ENCODE results near the gene WLS.
"Not testable (repeated sequence)": the region's sequence is repeated elsewhere in the genome, so short reads cannot be mapped to it uniquely, and the experiment has no call there.

WLS gene

GRCh38 chr1:68164918-68165317 is 67.4 kb downstream of the WLS start:
- DNase-seq (ENCODE audit: low spot score), result no peak

GRCh38 chr1:68163220-68163619 is 69.1 kb downstream of the WLS start:
- DNase-seq (ENCODE audit: low spot score), result no peak

- no peak for DNase-seq (ENCODE audit: low spot score)
Observed at GRCh38 chr1:68162761-68163160, 69.6 kb downstream of the WLS start.

DNA sequence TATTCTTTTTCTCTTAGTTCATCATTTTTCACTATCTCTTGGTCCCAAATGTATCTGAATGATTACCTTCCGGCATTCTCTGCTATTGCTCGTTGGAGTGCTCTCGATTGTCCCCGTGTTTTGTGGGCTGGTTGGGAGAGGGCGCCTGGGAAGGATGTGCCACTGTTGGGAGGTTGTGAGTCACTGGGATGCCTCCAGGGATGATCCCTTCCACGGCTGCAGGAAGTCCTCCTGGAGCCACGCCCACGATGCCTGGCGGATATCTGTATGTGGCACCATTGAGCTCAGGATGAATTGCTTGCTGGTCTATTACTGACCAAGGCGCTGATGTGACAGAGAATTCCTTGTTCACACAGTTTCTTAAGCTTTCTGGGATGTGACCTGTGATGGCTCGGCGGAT is 70.7 kb downstream of the WLS start:
- not testable (repeated sequence) for DNase-seq (ENCODE audit: low spot score)

DNA sequence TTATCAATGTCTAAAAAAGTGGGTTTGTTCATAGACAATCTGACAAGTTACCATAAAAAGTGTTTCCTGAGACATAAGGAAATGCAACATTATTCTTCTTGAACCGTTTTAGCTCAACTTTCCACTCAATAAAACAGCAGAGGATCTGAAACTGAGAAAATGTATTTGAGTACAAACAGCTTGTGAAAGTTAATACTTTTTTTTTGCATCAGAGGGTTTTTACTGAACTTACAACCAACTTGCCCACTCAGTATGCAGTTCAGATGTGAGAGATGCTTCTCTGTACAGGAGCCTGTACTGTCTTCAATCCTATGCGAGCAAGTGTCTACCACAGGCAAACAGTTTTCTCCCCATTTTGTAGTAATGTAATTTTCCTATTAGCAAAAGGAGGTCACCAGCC is 71.4 kb downstream of the WLS start:
- not testable (repeated sequence) for DNase-seq (ENCODE audit: low spot score)

- no peak for DNase-seq (ENCODE audit: low spot score)
Observed at GRCh38 chr1:68160021-68160420, 72.3 kb downstream of the WLS start.

- DNase-seq (ENCODE audit: low spot score), result no peak
Observed at GRCh38 chr1:68158837-68159236, 73.5 kb downstream of the WLS start.

DNA sequence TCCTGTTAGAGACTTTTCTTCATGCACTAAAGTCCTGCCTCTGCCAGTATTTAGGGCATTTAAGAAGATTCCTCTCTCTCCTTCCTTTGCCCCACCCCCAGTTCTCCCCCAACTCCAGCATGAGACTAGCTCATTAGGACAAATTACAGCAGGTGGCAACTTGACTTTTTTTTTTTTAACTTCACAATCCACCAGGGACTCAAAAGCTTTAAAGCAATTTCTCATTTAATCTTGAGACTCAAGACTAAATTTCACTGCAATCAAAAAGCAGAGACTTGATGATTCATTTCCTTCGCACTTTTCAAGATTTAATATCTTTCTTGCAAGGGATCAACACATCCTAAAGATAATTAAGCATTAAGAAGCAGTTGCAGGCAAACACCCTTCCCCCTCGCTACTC is 74.9 kb downstream of the WLS start:
- no peak for DNase-seq (ENCODE audit: low spot score)

GRCh38 chr1:68151690-68152089 is 80.6 kb downstream of the WLS start:
- DNase-seq (ENCODE audit: low spot score), result no peak

DNA sequence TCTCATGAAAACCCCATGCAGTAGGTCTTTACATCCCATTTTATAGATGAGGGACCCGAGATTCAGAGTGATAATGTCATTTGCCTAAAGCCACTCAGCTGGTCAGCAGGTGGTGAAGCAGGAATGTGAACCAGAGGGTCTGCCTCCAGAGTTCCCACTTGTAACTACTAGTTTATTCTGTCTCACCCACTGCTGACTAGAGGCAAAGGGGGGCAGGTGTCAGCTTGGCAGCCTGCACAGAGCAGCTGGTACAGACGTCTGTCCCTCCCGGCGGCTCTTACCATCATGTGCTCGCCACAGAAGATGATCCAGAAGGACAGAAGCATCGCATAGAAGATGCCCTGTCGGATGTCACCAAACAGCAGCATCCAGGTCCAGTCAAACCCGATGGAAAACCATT is 82.4 kb downstream of the WLS start:
- DNase-seq (ENCODE audit: low spot score), result no peak

- no peak for DNase-seq (ENCODE audit: low spot score)
Observed at GRCh38 chr1:68149110-68149798, 83.1 kb downstream of the WLS start.

DNA sequence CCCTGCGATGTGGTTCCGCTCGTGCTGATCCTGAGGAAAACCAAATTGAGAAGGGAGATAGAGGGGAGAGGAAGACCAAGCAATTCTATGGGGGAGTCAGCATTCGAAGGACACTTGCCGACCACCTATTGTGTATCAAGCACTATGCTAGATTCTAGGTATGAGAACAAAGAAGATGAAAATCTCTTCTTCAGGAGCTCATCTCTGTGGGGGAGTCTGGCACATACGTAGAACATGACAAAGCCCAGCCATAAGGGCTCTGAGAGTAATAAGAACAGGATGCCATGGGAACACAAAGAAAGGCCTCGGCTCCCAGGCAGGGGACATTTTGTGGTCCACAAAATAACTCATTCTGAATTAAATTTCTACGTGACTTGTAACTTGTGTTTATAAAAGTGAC is 83.7 kb downstream of the WLS start:
- DNase-seq (ENCODE audit: low spot score), result no peak

GRCh38 chr1:68147534-68148171 is 84.7 kb downstream of the WLS start:
- DNase-seq (ENCODE audit: low spot score), result no peak

- no peak for DNase-seq (ENCODE audit: low spot score)
Observed at GRCh38 chr1:68145418-68146126, 86.8 kb downstream of the WLS start.

DNA sequence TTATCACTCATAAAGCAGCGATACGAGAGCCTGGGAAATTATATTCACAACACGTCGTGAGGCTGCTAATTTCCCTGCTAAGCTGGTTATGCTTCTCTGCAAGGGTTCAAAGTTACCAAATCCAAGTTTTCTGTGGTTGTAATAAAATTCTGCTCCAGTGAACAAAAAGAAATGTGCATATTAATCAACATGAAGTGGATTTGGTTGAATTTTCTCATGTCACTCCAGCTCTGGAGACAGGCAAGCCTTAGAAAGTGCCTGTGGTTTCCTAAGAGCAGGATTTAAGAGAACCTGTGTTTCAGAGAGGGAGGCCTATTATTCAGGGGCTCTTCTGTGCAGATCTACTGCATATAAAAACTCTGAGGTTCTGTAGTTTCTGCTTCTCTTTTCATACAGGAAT is 87.5 kb downstream of the WLS start:
- DNase-seq (ENCODE audit: low spot score), result no peak

- DNase-seq (ENCODE audit: low spot score), result no peak
Observed at GRCh38 chr1:68143633-68144032, 88.7 kb downstream of the WLS start.

GRCh38 chr1:68142461-68142860 is 89.9 kb downstream of the WLS start:
- no peak for DNase-seq (ENCODE audit: low spot score)

DNA sequence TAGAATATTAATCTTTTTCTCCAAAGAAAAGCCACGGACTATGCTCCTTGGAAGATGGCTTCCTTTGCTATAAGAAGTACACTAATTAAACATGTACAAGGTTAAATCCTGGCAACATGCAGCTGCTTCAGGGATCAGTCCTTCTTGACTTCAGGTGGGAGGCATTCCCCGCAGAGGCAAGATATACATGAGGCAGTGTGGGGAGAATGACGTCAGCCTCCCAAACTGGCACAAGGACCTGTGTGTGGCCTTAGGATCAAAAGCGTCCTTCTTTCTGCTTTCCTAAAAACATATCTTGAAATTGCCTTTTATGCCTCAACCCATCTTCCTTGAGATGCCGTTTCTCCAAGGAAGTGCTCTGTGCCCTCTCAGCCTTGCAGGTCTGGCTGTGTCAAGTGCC is 90.3 kb downstream of the WLS start:
- no peak for DNase-seq (ENCODE audit: low spot score)

GRCh38 chr1:68141071-68142021 is 91.0 kb downstream of the WLS start:
- no peak for DNase-seq (ENCODE audit: low spot score)

DNA sequence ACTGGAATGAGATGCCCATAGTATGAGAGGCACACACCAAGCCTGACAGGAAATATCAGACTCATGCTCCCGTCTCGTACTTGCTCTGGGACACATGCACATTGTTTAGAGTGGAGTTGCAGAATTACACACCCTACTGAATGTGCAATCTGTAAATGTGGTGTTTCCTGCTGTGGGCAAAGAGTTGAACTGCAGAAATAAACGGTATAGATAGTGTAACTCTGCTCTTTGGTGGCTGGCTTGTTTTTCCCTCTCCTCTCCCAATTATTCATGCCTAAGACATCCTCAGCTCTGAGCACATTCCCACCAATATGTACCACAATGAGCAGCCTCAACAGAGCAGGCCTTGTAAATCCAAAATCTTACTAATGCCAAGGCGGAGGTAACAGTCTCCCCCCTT is 91.8 kb downstream of the WLS start:
- DNase-seq (ENCODE audit: low spot score), result no peak

DNA sequence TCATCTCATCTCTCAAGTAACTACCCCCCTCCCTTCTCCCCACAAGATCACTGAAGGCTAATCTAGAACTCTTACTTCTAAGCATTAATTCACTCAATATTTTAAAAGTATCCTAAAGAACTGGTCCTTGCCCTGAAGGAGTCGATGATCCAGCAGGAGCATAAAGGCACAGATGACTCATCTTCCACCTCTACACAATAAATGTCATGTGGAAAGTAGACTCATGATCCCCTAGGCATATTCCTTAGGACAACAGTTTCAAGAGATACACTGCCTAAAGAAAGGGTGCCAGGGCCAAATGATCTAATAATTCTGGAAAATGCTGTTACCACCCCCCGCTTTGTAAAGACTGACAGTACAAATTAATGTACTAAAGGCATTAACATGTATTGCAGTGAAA is 96.1 kb downstream of the WLS start:
- no peak for DNase-seq (ENCODE audit: low spot score)

GRCh38 chr1:68132426-68133130 is 99.7 kb downstream of the WLS start:
- DNase-seq (ENCODE audit: low spot score), result no peak
